Cerebellar cortex (tissue), 1 donor: ENCODE results near the gene IPO13.

Experiments
- DNase-seq: peaks from one replicate; pipeline ENCODE4 v3.0.0-alpha.2; 2015; ENCODE audit warnings: low spot score

Gene IPO13

DNA sequence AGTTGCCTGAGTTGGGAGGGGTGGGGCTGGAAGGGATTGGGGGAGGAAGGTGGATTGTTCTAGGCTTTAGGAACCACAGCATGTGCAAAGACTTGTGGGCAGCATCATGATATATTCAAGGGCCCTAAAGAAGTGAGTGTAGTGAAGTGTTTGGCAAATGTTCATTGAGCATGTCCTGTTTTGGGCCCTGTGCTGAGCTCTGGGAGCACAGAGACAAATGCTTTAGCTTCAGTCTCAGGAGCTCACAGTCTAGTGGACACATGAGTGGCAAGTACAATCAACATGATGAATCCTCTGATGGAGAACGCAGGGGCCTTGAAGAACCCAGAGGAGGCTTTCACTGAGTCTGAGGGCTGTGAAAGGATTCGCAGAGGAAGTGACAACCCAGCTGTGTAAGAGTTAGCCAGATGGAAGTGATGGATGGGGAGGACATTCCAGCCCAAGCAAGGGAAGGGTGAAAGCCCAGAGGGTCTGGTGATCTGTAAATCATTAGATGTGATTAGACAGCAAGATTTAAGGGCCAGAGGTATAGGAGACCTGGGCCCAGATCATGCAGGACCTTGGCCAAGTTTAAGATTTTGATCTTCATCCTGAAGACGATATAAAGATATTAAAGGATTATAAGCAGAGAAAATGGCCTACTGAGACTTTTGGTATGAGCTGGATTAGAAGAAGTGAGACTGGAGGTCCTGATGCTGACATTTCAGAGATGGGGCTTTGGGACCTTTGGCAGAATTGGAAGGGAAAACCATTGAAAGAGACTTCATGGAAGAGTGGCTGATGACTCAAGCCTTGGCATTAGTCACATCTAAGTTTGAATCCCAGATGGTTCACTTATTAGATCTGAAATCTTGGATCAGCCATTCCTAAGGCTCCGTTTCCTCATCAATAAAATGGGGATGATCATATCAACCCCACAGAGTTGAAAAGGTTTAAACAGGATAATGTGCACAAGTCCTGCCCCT lies 4.6 kb downstream of the IPO13 start:
- no peak for DNase-seq

DNA sequence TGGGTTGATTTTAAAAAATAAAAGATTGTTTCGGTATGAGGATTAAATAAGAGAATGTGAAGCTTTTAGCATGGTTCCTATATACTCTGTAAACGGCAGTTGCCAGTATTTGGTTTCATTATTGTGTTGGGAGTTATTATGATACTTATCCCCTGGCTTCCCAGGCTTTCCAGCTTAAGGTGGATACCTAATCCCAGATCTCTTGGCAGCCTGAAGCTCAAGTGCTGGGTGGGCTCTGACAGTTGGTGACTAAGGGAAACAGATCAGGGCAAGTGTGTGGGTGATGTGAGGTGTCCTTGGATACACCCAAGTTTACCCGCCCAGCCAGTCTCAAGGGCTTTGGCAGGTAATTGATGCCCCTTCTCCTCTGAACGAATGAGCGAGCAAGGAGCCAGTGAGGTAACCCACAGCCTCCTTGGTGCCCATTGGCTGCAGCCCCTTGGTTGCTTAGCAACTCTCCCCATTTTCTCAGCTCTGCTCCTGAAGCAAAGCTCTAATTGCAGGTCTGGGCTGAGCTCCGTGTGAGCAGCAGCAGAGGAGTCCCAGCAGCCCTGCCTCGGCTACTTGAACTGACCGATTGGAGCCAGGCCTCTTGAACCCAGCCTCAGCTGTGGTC lies 6.1 kb downstream of the IPO13 start:
- DNase-seq, result peak; percentile 56

DNA sequence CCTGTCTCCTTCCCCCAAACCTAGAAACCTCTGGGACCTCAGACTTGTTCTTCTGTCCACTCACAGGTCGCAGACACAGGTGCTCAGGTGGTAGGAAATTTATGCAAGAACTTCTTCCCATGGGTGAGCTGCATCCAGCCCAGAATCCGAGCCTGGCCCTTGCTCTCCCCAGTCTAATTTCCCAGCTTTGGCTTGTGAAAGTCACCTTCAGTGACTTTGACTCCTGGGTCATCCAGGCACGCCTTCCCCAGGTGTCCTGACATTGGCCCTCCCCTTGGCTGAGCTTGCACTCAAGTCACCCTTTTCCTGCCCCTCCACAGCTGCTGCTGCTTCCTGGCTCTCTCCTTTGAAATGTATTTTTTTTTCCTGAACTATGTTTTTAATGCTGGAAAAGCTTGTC lies 6.6 kb downstream of the IPO13 start:
- DNase-seq, result no peak

DNA sequence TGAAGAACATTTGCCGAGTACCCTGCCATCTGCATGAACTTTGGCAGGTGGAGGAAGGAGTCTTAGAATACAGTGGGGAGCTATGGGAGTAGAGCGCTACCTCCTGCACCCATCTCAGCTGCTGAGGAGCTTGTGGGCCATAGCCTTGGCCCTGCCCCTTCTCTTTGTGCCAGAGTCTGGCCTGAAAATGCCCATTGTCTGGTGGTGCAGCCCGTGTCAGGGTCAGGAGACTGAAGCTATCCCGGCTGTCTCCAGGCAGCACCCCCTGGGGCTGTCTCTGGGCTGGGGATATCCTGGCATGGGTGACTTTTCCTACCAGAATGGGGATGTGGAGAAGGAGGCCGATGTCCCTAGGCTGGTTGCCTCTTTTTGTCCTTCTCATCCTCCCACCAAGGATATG lies 7.3 kb downstream of the IPO13 start:
- DNase-seq, result no peak

DNA sequence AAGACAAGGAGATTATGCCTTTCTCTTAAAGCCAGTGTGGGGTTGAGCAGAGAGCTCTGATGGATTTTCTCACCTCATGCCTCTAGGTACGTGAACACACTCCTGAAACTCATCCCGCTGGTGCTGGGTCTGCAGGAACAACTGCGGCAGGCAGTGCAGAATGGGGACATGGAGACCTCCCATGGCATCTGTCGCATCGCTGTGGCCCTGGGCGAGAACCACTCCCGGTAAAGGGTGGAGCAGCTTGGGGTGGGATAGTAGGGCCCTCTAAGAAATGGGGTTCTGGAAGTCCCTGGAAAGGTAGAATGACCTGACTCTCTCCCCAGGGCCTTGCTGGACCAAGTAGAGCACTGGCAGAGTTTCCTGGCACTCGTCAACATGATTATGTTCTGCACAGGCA lies 9.5 kb downstream of the IPO13 start:
- no peak for DNase-seq

DNA sequence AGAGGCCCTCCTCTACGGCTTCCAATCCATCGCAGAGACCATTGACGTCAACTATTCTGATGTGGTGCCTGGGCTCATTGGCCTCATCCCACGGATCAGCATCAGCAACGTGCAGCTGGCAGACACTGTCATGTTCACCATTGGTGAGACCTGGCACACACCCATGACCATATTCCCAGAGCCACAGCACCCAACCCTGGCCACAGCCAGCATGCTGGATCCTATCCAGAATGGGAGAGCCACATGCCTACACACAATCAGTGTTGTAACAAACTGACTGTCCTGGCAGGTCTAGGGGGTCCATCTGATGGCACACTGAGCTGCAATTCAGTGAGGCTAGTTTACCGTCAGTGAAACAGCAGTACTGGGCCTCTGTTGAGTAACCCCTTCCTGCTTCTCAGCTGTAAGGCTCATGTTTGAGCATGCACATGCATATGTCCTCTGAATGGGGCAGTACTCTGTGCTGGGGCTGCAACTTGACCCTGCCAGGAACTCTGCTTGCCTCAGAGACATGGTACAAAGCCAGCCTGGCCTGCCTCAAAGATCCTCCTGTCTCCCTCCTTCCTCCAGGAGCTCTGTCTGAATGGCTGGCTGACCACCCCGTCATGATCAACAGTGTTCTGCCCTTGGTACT lies 10.8 kb downstream of the IPO13 start:
- DNase-seq, result no peak

DNA sequence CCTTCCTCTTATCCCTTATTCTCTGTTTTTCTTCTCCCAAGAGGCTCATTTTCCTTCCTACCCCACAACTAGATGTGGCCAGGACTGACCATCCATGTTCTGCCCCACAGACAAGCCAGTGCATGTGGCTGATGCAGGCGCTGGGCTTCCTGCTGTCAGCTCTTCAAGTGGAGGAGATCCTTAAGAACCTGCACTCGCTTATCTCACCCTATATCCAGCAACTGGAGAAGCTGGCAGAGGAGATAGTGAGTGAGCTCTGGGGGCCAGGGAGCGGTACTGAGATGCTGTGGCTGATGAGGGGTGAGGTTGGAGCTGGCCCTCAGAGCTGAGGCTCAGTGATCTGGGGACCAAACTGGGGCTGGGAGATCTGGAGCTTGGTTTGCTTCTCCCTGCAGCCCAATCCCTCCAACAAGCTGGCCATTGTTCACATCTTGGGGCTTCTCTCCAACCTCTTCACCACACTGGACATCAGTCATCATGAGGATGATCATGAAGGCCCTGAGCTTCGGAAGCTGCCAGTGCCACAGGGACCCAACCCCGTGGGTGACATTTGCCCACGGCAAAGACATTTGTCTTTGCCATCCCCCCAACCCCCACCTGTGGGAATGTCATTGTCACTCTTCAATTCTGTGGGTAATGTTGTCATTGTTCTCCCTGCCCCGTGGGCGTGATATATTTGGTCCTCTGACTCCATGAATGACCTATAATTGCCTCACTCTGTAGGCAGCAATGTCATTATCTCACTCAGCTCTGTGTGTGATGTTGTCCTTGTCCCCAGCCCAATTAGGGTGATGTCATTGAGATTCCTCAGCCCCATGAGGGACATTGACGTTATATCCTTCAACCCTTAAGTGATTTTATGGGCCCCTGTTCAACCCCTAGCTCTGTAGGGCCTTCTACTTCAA lies 11.9 kb downstream of the IPO13 start:
- no peak for DNase-seq

DNA sequence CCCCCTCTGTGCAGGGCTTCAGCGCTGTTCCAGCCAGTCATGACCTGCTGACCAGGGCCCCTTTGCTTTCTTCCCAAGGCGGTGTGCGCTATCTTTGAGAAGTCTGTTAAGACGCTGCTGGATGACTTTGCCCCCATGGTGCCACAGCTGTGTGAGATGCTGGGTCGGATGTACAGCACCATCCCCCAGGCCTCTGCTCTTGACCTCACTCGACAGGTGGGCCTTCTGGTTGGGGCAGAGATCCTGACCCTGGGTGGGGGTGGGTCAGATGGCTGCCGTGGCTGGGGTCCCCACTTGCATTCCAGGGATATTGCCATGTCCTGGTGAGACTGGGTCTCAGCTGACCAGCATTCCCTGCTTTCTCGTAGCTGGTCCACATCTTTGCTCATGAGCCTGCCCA lies 14.0 kb downstream of the IPO13 start:
- no peak for DNase-seq

DNA sequence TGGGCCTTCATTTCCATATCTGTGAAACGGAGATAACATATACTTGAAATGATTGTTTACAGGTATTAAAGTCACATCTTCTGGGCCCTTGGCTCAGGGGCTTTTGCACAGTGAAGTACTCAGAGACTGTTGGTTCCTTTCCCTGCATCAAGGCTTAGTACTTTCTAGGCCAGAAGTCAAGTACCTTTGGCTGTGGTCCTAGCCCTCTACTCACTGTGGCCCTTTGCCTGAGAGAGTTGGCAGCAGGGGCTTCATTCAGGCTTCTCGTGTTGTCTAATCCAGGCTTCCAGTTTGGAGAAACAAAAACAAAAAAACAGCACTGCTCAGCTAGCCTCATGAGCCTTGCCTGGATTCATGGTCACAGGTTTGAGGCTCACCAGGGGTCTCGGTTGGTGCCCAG lies 14.9 kb downstream of the IPO13 start:
- no peak for DNase-seq

DNA sequence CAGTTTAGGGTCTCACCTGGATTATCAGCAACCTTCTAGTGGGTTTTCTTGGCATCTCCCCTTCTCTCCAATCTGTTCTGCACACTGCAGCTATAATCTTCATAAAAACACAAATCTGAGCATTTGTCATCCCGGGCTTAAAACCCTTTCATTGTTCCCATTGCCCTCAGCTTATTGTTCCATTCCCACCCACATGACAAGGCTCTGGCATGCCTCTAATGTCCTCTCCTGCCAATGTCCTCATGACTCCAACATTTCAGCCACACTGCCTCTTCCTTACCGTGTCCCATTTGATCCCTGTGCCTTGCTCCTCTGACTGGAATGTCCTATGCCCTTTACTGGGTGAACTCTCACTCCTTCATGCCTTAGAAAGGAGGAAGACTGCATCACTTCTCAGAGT lies 15.6 kb downstream of the IPO13 start:
- no peak for DNase-seq

DNA sequence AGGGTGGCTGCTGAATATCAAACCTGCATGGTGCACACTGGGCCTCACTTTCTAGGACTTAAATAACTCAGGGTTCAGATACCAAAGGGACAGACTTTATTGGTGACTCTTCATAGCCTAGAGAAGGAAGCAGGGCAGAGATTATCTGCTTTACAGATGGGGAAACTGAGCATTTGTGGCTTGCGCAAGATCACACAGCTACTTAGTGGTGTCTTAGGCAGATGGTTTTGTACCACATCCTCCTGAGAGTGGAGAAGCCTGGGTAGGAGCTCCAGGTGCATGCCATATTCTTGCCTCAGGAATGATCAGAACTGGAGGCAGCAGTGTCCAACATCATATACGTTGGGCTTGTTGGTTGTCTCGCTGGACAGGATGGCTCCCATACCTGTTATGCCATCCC lies 16.3 kb downstream of the IPO13 start:
- no peak for DNase-seq

DNA sequence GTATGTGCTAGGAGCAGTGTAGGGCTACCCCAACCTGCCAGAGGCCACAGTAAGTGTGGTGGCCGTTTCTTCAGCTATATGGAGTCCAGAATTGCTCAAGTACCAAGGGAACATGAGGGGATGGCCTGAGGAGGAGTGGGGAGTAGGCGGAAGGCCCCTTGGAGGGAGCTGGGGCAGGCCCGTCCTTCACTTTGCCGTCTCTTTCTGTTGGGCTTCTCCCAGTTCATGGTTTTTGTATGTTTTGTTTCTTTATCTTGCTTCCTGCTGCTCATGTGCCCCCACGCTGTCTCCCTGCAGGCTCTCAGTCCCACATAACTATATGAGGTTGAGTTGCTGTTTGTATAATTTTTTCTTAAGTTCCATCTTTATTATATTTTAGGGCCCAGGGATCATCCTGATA lies 17.1 kb downstream of the IPO13 start:
- no peak for DNase-seq

DNA sequence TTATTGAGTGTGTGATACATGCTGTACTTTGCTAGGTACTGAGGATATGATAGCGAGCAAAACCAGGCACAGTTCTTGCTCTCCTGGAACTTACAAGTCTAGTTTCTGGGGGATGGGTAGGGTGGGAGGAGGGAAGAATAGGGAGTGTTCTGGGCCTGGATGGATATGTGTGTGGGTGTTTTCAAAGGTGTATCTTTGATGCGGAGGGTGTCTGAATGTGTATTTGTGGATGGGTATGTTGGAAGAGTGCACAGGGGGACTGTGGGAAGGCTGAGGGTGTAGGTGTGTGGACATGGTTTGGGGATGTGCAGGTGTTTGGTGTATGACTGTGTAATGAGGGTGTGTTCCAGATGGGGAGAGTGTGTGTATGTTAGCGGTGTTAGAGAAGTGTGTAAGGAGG lies 18.6 kb downstream of the IPO13 start:
- no peak for DNase-seq

DNA sequence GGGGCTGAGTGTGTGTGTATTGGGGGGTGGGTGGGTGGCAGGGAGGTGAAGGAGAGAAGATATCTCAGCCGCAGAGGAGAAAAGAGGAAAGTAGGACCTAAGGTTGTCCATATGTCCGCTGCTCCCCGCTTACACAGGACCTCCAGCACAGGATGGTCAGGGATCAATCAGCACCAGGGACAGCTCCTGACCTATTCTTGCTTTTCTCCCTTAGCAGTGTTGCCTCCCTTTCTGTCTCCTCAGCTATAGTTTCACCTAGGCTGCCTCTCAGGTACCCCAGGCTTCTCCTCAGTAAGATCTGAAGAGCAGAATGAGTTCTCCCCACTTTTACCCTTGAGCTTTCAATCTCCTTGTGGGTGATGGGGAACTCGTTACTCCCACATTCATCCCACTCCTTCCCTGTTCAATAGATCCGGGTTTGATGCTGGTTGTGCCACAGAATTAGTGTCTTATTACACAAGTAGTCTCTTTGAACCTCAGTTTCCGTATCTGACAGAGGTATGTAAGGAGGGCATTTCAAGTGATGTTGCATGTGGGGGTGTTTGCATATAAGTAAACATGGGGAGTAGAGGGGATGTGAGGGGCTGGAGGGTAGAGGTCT lies 21.7 kb downstream of the IPO13 start:
- DNase-seq, result no peak

DNA sequence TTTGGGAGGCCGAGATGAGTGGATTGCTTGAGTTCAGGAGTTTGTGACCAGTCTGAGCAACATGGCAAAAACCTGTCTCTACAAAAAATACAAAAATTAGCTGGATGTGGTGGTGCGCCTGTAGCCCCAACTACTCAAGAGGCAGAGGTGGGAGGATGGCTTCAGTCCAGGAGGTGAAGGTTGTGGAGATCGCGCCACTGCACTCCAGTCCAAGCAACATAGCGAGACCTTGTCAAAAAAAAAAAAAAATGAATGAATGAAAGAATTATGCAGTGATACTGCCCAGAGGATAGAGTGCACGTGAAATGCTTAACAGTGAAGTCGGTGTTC lies 22.6 kb downstream of the IPO13 start:
- DNase-seq, result no peak

DNA sequence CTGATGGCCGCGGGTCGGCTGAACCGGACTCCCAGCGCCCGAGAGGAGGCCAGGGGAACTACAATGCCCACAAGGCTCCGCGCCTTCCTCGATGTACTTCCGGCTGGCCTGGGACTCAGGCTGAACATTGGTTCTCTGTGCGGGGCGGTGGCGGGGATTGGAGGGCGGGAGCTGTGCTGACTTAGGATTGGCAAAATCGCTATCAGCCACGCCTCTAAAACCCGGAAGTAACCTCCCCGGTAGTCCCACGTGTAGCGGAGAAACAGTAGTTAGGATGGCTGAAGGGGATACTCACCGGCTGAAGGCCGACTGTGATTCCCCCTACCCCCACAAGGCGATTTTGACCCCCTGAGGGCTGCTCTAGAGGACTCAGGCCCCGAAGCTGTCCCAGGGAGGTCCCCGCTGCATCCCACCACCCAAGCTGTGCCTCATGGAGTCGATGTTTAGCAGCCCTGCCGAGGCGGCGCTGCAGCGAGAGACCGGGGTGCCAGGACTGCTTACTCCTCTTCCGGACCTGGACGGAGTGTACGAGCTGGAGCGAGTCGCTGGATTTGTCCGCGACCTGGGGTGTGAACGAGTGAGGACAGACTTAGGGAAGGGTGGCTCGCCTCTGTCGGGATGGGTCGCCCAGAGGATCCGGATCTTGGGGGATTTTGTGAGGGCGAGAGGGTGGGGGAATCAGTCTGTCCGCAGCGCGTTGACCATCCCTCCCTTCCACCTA lies 23.2 kb downstream of the IPO13 start, which contains the start of gene DPH2:
DPH2 (plus strand) TSS at position 265 of the 721 bp plus-strand sequence; CDS start at position 431, 166 bp downstream.
- peak; percentile 99 for DNase-seq

DNA sequence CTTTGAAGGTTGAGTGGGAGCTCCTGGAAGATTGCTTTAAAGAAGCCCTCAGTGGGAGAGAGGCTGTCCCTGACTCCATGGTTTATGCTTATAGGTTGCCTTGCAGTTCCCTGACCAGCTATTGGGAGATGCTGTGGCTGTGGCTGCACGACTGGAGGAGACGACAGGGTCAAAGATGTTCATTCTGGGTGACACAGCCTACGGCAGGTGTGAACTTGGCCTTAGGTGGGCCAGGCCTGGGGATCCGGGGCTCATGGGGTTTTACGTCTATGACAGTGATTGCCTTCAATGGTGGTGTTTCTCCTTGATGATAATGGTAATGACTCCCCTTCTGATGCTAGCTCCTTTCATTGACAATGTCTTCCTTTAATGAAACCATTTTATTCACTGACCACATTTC lies 23.8 kb downstream of the IPO13 start:
- DNase-seq, result no peak

DNA sequence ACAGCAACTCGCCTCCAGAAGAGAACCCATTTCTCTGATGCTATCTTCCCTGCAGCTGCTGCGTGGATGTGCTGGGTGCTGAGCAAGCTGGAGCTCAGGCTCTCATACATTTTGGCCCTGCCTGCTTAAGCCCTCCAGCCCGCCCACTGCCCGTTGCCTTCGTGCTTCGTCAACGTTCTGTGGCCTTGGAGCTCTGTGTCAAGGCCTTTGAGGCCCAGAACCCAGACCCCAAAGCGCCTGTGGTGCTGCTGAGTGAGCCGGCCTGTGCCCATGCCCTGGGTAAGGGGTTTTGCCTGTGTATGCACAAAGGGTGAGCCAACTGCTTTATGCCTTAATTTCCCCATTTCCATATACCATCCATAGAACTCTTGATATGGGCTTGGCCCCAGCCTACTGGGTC lies 24.2 kb downstream of the IPO13 start:
- no peak for DNase-seq

DNA sequence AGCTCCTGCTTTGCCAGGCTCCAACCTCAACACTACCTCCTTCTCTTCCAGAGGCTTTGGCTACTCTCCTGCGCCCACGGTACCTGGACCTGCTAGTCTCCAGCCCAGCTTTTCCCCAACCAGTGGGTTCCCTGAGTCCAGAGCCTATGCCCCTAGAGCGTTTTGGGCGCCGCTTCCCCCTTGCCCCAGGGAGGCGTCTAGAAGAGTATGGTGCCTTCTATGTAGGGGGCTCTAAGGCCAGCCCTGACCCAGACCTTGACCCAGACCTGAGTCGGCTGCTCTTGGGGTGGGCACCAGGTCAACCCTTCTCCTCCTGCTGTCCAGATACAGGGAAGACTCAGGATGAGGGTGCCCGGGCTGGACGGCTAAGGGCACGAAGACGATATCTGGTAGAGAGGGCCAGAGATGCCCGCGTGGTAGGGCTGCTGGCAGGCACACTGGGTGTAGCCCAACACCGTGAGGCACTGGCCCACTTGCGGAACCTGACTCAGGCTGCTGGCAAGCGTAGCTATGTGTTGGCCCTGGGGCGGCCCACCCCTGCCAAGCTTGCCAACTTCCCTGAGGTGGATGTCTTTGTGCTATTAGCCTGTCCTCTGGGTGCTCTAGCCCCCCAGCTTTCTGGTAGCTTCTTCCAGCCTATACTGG lies 24.7 kb downstream of the IPO13 start:
- DNase-seq, result no peak

DNA sequence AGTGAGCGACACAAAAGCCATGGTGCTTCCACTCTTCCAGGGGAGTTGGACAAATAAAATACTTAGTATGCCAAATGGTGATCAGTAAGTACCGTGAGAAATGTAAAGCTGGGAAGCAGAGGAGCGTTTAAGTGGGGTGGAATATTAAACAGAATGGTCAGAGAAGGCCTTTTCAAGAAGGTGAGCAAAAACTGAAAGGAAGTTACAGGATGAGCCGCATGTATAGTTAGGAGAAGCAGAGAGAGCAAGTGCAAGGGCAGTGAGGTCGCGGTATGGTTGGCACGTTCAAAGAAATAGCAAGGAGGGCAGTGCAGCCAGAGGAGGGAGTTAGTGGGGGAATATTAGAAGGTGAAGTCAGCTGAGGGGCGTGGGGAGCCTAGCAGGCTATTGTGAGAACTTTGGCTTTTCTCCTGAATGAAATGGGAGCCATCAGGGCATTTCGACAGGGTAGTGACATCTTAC lies 27.3 kb downstream of the IPO13 start:
- DNase-seq, result no peak
